GM12872 (cell line): ENCODE data around the gene RNF121.

Experiments used
- CTCF ChIP-seq: IDR thresholded peaks from 3 replicates; pipeline ENCODE4 v1.5.1; 2011; ENCODE audit warnings: low read depth, mild to moderate bottlenecking, low read length, moderate library complexity; ENCODE audit not compliant: insufficient read depth

The RNF121 gene

GRCh38 chr11:71935338-71935925 lies 6.6 kb downstream of the RNF121 start:
- TF ChIP-seq CTCF: no peak

- TF ChIP-seq CTCF: no peak
Measured at GRCh38 chr11:71936825-71937224, 8.0 kb downstream of the RNF121 start.

- TF ChIP-seq CTCF: no peak
Measured at GRCh38 chr11:71937826-71938225, 9.0 kb downstream of the RNF121 start.

- no peak for TF ChIP-seq CTCF
Measured at GRCh38 chr11:71940561-71941219, 11.8 kb downstream of the RNF121 start.

- no peak for TF ChIP-seq CTCF
Measured at GRCh38 chr11:71946144-71946571, 17.3 kb downstream of the RNF121 start.

- no peak for TF ChIP-seq CTCF
Measured at GRCh38 chr11:71947498-71947897, 18.7 kb downstream of the RNF121 start.

- TF ChIP-seq CTCF: no peak
Measured at GRCh38 chr11:71948314-71949027, 19.6 kb downstream of the RNF121 start.
